NCI-H226 (cell line): ENCODE measurements around the gene DMP1.

Experiments
- DNase-seq: peaks from one replicate; pipeline ENCODE4 v3.0.0-alpha.2; 2015

Gene DMP1, protein sequence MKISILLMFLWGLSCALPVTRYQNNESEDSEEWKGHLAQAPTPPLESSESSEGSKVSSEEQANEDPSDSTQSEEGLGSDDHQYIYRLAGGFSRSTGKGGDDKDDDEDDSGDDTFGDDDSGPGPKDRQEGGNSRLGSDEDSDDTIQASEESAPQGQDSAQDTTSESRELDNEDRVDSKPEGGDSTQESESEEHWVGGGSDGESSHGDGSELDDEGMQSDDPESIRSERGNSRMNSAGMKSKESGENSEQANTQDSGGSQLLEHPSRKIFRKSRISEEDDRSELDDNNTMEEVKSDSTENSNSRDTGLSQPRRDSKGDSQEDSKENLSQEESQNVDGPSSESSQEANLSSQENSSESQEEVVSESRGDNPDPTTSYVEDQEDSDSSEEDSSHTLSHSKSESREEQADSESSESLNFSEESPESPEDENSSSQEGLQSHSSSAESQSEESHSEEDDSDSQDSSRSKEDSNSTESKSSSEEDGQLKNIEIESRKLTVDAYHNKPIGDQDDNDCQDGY

DNA sequence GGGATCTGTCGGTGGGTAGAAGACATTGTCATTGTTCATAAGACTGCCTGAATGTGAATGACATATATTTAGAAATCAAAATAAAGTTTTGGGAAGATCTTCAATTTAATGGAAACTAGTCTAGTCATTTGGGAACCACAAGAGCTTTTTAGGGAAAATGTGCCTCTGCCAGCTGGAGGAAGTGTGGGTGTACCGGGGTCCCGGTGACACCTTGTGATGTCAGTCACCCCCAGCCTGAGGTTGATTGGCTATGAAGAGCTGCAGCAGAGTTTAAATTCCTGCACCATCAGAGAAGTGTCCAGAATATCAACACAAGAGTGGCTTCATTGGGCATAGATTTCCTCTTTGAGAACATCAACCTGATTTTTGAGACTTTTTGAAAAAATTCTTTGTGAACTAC lies at the start of gene DMP1:
TSS of gene DMP1 (plus strand) at position 301 of the 400 bp plus-strand sequence. CDS start 6,213 bp downstream, outside the sequence.
- no peak for DNase-seq

GRCh38 chr4:87601361-87601760 lies 48.7 kb upstream of the DMP1 start:
- no peak for DNase-seq

DNA sequence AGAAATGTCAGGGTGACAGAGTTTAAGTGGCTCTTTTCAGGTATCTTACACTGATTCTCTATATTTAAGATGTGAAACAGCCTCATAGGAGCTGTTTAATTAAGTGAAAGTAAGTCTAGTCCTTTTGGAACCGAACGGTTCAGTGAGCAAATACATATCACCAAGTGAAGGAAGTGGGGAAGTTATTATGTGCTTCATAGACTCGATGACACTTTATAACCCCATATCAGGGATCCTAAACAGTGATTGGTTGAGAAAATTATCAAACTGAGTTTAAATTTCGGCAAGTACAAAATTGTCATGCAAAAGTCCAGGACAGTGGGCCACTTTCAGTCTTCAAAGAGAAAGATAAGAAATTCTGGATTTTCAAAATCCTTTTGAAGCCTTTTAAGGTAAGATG lies 41.9 kb upstream of the DMP1 start, which contains the start of gene DSPP:
TSS of gene DSPP (plus strand) at position 301 of the 400 bp plus-strand sequence. CDS start 2,380 bp downstream, outside the sequence.
- no peak for DNase-seq

- no peak for DNase-seq
Observed at GRCh38 chr4:87614292-87614890, 35.7 kb upstream of the DMP1 start.

GRCh38 chr4:87616268-87616667 lies 33.8 kb upstream of the DMP1 start:
- DNase-seq: no peak

GRCh38 chr4:87620086-87620485 lies 30.0 kb upstream of the DMP1 start:
- no peak for DNase-seq

GRCh38 chr4:87620491-87620890 lies 29.6 kb upstream of the DMP1 start:
- DNase-seq: no peak

DNA sequence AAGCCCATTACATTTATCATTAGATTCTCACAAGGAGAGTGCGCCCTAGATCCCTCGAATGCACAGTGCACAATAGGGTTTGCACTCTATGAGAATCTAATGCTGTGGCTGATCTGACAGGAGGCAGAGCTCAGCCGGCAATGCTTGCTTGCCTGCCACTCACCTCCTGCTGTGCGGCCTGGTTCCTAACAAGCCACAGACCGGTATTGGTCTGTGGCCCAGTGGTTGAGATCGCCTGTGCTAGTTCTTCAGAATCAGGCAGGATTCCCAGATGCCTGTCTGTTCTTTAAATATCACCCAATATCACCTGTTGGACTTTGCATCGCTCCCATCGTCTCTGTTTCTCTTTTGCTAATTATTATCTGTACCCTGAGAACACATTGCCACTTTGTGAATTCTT lies 27.8 kb upstream of the DMP1 start:
- no peak for DNase-seq

- DNase-seq: no peak
Observed at GRCh38 chr4:87624698-87625097, 25.4 kb upstream of the DMP1 start.

- no peak for DNase-seq
Observed at GRCh38 chr4:87631668-87632067, 18.4 kb upstream of the DMP1 start.

DNA sequence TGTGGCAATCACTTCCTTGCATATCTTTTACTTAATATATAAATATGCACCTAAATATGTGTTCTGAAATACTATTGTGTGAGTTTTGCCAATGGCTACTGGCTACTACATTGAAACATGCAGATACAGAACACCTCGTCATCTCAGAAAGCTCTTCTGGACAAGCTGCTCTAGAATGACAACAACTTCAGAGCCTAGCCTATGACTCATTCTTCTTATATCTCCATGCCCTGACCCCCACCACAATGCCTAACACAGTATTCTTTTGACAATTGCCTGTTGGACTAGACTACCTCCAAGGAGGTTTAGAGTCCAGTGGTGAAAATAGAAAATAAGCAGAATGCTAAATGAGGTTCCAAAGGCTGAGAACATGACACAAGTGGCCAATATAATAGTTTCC lies 17.6 kb upstream of the DMP1 start:
- DNase-seq: no peak

- DNase-seq: peak; percentile 23
Observed at GRCh38 chr4:87633243-87633642, 16.8 kb upstream of the DMP1 start.

GRCh38 chr4:87644286-87644685 lies 5.8 kb upstream of the DMP1 start:
- DNase-seq: no peak

- DNase-seq: no peak
Observed at GRCh38 chr4:87650938-87651337, 858 bp downstream of the DMP1 start.

DNA sequence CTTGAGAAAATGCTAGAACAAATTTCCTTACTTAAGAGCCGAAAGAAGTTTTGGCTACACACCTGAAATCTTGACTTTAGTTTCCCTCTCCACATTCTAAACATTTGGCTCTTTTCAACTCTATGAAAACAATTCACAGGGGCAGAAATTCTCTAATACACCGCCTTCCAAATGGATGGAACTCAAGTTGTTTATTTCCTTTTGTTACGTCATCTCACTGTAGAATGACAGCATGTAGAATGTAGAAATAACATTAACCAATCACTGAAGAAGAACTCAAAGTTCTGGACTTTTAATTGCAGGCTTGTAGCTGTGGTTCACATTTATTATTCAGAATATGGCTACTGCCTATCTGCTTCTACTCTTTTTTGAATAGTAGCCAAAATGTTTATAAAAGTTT lies 1.9 kb downstream of the DMP1 start:
- DNase-seq: no peak

GRCh38 chr4:87654487-87655044 lies 4.5 kb downstream of the DMP1 start:
- no peak for DNase-seq

- peak; percentile 64 for DNase-seq
Observed at GRCh38 chr4:87657525-87657924, 7.4 kb downstream of the DMP1 start.

- no peak for DNase-seq
Observed at GRCh38 chr4:87659247-87659931, 9.3 kb downstream of the DMP1 start.

DNA sequence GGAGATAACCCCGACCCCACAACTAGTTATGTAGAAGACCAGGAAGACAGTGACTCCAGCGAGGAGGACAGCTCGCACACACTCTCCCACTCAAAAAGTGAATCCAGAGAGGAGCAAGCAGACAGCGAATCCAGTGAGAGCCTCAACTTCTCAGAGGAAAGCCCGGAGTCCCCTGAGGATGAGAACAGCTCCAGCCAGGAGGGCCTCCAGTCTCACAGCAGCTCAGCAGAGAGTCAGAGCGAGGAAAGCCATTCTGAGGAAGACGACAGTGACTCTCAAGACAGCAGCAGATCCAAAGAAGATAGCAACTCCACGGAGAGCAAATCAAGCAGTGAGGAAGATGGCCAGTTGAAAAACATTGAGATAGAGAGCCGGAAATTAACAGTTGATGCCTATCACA lies 12.8 kb downstream of the DMP1 start:
- no peak for DNase-seq

- DNase-seq: no peak
Observed at GRCh38 chr4:87669373-87669772, 19.3 kb downstream of the DMP1 start.

DNA sequence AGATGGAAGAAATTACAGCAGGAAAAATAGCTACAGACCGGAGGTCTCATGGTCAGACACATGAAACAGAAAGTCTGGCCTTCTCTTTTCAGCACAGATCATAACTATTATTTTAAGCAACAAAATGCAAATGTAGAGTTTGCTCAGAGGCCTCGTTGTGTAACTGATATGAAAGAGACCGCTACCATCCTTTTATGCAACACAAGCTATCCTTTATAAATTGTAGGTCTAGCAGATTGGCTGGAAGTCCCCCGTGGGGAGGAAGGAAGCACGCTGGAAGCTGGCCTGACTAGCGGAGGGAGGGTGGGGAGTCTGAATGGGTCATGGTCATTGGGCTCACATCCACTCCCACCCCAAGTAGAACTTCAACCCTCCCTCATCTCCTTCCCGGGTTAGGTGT lies 27.7 kb downstream of the DMP1 start:
- no peak for DNase-seq

DNA sequence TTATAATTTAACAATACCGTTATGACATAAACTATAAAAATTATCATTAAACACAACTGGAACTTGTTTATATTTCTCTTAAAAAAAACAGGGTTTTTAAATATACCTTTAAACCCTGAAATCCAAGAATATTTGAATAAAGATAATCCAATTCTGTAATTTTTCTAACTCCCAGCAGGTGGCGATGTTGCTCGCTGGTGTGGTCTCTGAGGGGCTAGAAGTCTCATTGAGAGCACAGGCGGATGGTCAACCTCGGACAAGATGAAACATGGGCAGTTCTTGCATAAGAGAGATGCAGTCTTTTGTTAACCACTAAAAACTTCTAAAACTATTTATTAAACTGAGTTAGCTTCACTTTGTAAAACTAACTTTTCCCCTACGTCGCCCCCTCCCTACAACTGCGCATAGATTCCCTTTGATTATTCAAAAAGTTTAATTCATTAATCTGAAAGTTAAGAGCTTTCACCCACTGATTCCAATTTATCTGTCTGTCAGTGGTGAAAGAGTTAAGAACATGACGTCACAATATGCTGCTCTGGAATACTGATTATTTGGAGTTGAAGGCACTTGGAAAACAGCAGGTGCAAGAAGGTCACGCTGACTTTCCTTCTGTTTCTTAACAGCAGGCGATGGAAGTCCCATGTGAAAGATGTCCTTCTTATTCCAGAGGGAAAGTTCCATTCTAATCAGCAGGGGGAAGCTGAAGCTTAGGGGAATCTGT lies 29.5 kb downstream of the DMP1 start:
- no peak for DNase-seq

- no peak for DNase-seq
Observed at GRCh38 chr4:87680271-87680670, 30.2 kb downstream of the DMP1 start.
